HG03066 (cell line): ENCODE measurements around the gene CAMK2N1.

Experiments used
- ATAC-seq: cut with Tn5 transposase; IDR thresholded peaks from one replicate; pipeline ENCODE4 v1.9.1; 2021; ENCODE audit warnings: low read depth; ENCODE audit not compliant: unreplicated experiment

Gene CAMK2N1

DNA sequence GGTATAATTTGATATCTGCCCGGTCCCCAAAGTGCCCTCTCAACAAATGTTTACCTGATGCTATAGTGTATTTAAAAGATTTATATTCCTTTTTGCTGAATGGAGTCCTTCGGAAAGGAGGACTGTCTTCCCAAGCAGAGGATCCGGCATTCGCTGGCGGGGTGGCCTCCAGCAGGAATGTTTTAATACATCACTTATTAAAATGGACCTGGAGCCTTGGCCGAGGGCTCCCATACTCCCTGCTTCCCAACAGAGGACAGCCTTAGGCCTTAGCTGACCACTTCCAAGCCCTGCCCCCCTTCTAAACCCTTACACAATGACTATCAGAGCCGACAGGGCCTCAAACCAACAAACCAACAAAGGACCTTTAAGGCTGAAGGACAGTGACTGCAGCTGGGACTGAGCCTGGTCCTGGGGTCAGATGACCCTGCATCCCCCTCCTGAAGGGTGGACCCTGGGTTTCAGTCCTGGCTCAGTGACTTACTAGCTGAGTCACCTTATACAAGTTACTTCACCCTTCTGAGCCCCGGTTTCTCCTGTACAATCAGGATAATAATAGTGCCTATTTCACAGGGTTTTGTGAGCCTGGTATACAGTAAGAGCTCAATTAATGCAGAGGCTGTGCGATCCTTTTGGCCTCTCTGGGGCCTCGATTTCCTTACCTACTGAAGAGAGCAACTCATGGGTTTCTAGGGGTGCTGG is 5.6 kb downstream of the CAMK2N1 start:
- ATAC-seq: no peak

DNA sequence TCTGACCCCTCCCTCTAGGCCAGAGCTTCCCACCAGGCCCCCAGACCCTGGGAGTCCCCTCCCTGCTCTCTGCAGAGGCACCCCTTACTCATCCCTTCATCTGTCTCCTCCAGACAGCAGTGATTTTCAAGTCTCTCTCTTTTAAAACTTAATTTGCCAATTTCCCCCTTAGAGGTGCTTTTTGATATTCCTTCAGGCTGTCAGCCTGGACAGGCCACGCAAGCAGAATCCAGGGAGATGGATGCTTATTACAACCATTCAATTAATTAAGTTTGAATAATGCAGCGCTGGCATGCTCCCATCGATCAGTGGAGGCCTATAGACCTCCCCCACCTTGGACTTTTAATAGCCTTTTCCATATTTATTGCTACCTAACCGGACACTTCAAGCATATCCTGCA is 6.2 kb downstream of the CAMK2N1 start:
- no peak for ATAC-seq

DNA sequence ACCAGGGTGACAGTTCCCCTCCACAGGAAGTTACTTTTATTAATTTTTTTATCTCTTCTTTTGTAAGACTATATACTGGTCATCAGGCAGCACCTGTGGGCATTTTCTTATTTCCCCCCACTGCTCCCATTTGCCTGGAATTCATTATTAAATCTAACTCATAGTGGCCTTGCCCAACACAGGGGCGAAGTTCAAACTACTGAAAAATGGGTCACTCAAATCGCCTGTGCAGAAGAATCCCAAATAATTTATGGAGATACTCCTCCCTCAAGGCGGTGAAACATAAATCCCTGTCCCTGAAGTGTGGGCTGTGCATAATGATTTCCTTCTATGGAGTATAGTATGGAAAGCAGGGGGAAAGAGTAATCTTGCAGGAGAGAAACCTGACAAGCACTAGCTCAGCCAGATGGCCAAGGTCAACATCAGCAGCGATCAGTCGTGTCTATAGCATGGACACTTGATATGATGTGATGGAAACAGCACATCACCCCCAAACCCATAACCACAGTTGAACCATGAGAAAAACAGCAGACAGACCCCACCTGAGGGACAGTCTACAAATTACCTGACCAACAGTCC is 7.9 kb downstream of the CAMK2N1 start:
- ATAC-seq: no peak

DNA sequence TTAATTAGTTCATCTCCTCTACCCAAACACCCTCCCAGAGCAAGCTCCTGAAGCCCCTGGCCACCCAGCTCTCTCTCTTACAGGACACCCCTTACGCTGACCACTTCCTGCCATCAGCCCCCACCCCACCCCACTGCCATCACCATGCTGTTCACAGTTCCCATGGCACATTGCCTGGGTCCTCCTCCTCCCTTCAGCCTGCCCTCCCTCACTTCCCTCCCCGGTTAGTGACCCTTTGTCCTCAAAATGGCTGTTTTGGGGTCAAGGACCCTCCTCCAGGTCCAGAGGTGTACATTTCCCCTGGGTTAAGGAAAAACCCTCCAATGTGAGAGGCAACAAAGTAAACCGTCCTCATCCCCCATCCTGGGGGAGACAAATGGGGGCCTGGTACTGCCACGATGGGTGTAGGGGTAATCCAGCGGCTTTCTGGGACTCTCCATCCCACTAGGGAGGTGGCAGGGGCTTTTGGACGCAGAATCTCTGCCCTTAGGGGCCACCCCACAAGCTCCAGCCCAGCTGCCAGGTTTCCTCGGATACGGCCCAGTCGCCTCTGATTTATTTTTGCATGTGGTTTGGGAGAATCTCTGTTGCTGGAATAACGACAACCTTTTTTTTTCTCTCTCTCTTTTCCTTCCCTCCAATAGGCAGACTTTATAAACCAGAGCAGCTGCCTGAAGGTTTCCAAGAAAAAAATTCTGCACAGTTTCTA is 8.5 kb downstream of the CAMK2N1 start:
- no peak for ATAC-seq

DNA sequence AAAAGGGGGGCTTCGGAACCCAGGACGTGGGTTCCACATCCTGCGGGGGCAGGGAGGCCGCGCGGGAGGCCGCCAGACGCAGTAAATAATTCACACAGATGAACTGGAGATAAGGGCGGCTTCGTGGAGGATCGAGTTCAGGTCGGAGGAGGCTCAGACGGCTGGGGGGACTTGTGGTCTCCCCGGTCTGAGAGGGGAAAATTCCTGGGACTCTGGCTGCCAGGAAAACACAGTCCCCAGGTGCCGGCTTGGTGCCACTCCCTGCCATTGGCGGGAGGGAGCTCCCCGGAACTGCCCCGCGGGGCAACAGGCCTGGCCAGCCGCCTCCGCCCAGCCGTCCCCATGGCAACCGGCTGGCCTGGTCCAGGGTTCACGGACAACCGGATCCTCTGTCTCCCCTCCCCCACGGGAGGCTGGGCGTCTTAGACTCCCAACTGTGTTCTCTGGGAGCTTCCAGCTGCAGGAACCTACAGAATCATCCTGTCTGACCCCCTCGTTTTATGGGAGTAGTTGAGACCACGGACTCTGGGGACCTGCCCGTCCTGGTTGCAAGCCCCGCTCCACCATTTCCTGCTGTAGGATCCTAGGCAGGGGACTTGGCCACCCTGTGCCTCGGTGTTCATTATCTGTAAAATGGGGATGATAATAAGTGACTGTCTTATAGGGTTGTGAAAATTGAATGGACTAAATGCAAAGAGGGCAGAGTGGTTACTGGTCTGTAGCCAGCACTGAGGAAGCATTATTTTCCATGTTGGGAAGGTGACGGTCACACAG is 9.6 kb downstream of the CAMK2N1 start:
- no peak for ATAC-seq

DNA sequence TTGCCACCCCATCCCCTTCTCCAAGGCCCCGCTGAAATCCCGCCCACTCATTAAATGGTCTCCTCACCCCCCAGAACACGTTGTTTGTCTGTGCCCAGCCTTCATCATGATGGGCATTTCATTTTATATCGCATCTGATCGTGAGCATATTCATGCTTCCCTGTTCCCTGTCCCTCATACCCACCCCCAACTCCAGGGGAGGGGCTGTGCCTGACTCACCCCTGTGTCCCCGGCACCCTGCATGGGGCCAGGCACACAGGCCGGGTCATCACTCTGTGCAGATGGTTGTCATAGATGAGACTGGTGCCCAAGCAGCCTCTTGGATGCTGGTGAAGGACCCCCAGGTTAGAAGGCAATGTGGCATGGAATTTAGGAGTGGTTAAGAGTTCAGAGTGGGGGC is 11.0 kb downstream of the CAMK2N1 start:
- ATAC-seq: no peak

DNA sequence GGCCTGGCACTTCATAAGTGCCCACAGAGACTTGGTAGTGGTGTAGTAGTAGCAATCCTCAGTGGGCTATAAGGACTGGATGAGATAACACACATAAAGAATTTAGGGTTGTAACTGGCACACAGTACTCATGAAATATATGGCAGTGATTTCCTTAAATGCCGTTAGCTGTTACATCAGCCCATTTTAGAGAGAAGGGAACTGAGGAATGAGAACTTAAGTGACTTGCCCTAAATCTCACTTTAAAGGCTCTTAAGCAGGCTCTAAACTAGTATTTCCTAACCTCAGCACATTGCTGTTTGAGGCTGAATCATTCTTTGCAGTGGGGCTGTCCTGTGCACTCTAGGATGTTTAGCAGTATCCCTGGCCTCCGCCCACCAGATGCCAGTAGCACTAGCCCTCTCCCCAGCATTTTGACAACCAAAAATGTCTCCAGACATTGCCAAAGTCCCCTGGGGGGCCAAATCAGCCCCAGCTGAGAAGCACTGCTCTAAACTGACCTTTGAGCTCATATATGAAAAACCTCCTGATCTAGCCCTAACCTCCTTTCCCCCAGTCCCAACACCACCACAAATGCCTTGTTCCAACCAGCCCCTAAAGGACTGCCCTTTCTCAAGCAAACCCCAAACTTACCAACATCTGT is 11.6 kb downstream of the CAMK2N1 start:
- ATAC-seq: no peak

DNA sequence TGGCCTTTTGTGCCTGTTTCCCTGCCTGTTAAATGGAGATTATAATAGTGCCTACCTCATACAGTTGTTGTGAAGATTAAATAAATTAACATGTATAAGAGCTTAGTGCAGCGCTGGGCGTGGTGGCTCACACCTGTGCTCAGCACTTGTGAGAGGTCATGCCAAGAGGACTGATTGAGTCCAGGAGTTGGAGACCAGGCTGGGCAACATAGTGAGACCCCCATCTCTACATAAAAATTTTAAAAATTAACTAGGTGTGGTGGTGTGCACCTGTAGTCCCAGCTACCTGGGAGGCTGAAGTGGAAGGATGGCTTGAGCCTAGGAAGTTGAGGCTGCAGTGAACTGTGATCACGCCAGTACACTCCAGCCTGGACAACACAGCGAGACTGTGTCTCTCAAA is 12.1 kb downstream of the CAMK2N1 start:
- ATAC-seq: no peak

DNA sequence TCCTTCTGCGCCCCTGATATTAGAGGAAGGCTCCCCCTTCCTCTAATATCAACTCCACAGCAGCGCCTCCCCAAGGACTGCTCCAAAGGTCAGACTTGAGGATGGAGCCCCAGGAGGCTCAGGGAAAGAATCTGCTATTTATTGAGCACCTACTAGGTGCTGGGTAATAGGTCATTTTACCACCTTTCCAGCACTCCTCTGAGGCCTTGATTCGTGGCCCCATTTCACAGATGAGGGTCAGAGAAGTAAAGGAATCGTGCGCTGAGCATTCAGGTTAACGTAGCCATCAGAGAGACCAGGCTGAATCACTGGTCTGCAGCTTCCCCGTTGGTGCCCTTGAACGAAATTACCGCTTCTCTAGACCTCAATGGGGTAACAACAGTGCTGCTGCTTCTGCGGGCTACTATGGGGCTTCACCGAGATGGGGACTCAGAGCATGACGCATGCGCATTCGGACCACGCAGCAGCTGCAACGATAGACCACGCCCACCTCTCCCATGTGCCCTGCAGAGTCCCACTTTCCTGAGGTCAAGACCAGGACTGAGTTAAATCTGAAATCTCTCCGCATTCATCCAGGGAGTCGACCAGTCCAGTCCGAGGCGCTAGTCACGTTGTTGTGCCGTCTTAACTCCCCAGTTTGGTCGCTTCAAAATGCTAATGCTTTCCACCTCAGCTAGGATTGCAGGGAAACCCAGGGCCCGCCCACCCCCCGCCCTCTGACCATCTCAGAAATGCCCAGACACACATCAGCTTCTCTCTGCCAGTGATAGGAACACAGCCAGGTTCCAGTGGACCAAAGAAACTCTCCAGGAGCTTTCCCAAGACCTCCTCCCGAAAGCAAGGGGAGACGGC is 12.9 kb downstream of the CAMK2N1 start:
- ATAC-seq: no peak

DNA sequence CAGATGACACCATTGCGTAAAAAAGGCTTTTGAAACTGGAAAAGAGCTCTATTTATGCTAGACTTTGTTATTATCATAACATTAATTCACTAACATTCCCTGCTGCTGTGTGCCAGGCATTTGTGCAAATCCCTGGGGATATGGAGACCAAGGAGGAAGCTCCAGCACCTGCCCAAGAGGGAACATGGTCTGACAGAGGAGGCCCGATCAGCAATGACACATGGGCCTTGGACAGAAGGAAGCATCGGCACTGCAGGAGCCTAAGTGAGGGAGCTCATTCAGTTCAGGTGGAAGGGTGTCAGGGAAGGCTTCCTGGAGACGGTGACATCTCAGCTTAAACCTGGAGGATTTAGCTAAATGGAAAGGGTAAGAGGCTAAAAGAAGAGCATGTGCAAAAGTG is 13.9 kb downstream of the CAMK2N1 start:
- no peak for ATAC-seq

DNA sequence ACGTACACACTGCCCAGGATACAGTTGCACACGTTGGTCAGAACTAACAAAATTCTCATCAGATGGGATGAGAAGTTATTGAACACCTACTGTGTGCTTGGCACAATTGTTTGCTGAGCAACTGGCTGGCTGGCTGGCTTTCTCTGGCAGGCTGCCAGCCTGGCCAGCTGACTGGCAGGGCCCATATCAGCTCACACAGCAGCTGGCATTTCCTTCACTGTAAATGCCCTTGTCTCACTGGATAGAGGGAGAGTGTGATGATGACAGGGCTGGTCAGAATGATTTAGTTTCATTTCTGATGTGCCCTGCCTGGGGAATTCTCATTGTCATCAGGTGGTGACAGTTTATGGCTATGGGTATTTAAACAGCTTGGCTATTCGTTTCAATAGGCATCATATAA is 15.8 kb downstream of the CAMK2N1 start:
- ATAC-seq: no peak

DNA sequence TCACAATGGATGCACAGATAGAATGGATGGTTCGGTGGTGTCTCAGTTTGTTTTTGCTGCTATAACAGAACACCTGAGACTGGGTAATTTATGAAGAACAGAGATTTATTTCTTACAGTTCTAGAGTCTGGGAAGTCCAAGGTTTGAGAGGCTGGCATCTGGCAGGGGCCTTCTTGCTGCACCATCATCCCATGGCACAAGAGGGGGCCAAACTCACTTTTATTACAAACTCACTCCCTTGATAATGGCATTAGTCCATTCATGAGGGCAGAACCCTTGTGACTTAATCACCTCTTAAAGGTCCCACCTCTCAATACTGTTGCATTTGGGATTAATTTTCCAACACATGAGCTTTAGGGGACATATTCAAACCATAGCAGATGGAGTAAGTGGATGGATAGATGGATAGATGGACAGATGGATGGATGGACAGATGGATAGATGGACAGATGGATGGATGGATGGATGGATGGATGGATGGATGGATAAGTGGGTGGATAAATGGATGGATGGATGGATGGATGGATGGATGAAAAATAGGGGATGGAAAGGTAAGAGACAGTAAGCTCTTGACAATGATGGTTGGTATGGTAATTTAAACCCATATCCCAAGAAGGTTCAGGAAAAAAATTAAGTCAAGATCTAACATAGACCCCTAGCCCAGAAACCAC is 16.5 kb downstream of the CAMK2N1 start:
- ATAC-seq: no peak

DNA sequence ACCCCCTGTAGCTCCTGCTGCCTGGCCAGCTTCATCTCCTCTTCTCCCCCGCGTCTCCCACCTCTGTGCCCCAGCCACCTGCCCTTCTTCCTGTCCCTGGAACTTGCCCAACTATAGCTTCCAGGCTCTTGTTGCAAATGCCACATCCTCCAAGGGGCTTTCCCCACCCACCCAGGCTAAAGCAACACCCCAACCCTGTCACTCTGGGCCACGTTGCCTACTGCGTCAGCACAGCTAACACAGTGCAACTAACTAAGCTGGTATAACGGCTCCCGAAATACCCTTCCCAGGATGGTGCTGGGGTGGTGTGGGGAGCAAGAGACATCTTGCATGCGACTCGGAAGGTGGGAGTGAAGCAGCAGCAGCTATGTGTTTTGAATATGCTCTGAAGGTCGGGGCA is 19.7 kb downstream of the CAMK2N1 start:
- ATAC-seq: no peak

DNA sequence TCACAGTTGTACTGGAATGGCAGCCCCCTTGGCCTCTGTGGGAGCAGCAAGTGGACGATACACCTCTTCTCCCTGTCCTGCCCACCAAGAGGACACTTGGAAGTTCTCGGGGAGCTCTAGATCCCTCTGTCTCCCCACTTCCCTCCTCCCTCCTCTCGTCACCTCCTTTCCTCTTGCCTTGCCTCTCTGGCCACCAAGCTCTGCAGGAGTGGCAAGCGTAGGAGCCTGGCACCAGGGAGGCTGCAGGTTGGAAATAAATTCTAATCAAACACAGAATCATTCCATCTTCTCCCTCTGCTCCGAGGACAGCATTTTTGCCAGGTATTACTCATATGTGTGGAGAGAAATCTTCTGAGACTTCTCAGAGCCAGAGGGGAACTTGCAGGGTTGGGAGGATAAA is 20.8 kb downstream of the CAMK2N1 start:
- no peak for ATAC-seq

DNA sequence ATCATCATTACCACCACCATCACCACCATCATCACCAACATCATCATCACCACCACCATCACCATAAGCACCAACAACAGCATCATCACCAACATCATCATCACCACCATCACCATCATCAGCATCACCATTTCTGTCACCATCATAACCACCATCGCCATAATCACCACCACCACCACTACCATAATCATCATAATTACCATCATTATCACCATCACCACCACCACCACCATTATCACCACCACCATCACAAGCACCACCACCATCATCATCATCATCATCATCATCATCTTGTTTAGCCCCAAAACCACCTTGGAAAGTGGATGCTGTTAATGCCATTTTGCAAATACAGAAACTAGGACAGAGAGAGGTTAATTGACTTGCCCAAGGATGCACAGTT is 22.5 kb downstream of the CAMK2N1 start:
- no peak for ATAC-seq

DNA sequence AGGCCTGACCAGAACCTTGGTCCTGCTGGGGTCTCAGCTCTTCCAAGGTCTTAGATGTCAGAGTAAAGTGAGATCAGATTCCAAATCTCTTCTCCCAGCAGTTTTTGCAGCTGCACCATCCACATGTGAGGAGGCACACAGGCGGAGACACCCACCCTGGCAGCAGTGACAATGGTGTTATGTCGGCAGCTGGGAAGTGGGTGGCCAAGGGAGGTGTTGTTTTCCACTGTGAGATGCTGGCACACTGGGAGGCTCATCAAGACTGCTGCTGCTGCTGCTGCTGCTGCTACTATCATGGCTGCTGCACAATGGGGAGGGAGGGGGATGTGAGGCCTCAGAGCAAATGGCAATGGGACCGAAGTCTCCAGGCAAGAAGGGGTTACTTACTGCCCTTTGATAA is 23.6 kb downstream of the CAMK2N1 start:
- no peak for ATAC-seq

DNA sequence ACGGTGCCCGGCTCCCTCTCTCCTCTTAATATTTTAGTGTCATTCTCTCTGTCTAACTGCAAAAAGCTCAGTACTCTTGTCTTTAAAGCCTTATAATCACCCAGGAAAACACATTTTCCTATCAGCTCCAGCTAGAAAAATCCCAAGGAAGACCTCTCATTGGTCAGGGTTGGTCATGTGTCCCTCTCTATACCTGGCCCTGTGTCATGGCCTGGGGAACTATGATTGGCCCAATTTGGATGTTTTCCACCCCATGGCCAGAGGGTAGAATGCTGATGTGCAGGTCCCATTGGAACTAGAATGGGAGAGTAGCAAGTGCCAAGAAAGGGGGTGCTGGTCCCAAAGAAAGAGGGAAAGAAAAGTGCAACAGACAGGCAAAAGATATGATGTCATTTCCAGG is 27.3 kb downstream of the CAMK2N1 start:
- ATAC-seq: no peak

DNA sequence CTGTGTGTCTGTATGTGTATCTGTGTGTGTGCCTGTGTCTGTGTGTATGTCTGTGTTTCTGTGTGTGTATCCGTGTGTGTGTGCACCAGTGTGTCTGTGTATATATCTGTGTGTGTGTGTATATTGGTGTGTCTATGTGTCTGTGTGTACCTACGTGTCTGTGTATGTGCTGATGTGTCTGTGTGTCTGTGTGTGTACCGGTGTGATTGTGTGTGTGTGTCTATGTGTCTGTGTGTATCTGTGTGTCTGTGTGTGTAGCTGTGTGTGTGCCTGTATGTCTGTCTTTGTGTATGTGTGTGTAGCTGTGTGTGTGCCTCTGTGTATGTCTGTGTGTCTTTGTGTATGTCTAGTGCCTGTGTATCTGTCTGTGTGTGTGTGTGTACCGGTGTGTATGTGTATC is 32.0 kb downstream of the CAMK2N1 start:
- no peak for ATAC-seq

DNA sequence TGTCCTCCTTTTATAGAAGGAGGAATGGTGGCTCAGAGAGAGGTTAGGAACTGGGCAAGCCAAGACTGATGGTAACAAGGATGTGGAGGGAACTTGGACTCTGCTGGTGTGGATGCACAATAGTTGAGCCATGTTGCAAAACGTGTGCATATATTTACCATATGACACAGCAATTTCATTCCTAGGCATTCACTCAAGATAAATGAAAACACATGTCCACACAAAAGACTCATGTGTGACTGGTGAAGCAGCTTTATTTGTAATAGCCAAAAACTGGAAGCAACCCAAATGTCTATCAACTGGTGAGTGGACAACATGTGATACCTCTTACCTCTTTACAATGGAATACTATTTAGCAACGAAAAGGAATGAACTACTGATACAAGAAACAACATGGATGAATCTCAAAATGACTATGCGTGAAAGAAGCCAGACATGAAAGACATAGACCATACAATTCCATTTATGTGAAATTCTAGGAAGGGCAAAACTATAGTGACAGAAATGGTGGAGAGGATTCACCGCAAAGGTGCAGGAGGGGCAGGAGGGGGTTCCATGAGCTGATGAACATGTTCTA is 36.2 kb downstream of the CAMK2N1 start:
- no peak for ATAC-seq
